CD14-positive monocyte (primary cell): Measurements from ENCODE around the gene MIEF1. TPM values are rescaled to one million over a fixed set of nuclear protein-coding genes. Genes with fewer than 3 reads are reported as not detected.
"Not testable (repeated sequence)": the region's sequence is repeated elsewhere in the genome, so short reads cannot be mapped to it uniquely, and the experiment has no call there.

ENCODE experiments used
- DNase-seq, 3 donors: peaks; one replicate each; pipeline ENCODE4 v3.0.0-alpha.2; 2011 to 2022
- H2AFZ ChIP-seq: 2 replicates; pipeline ENCODE4 v1.6.0; 2012; ENCODE audit warnings: mild to moderate bottlenecking, low read depth, low read length, inconsistent platforms; ENCODE audit not compliant: insufficient read depth, poor library complexity, severe bottlenecking
- H3K27ac ChIP-seq, 2 donors: 1 replicate in 1 of 2; 2 replicates in 1 of 2; pipeline ENCODE4 v1.5.1; 2012 to 2013; ENCODE audit warnings: low read length in 2 of 2, control low read depth in 1 of 2, inconsistent platforms in 1 of 2, low read depth in 1 of 2, mild to moderate bottlenecking in 1 of 2
- H3K27me3 ChIP-seq, 2 donors: one replicate each; pipeline versions ENCODE4 v1.6.0 to v1.6.1; 2011 to 2013; ENCODE audit warnings: low read length in 2 of 2; ENCODE audit not compliant: control insufficient read depth in 2 of 2, insufficient read depth in 2 of 2
- H3K36me3 ChIP-seq, 2 donors: replicated peaks in 1 of 2; 1 replicate in 1 of 2; 2 replicates in 1 of 2; pipeline versions ENCODE4 v1.5.1 to v1.6.1; 2012 to 2013; ENCODE audit warnings: low read length in 2 of 2, control low read depth in 1 of 2, inconsistent platforms in 1 of 2, mild to moderate bottlenecking in 1 of 2; ENCODE audit not compliant: insufficient read depth in 2 of 2, control insufficient read depth in 1 of 2
- H3K4me1 ChIP-seq, 2 donors: 1 replicate in 1 of 2; 2 replicates in 1 of 2; pipeline versions ENCODE4 v1.5.1 to v1.6.1; 2012 to 2013; ENCODE audit warnings: low read length in 2 of 2, control low read depth in 1 of 2, inconsistent platforms in 1 of 2, mild to moderate bottlenecking in 1 of 2, moderate library complexity in 1 of 2; ENCODE audit not compliant: insufficient read depth in 2 of 2, control insufficient read depth in 1 of 2
- H3K4me2 ChIP-seq: replicated peaks from 2 replicates; pipeline ENCODE3; 2012; ENCODE audit warnings: low read length, moderate library complexity, mild to moderate bottlenecking; ENCODE audit not compliant: poor library complexity, severe bottlenecking; ENCODE audit errors: extremely low read depth
- H3K4me3 ChIP-seq, 3 experiments: fragments of 200-600 bp in 1 of 3; sonication (generic) in 1 of 3; replicated peaks in 1 of 3; 1 replicate in 2 of 3; 2 replicates in 1 of 3; pipeline ENCODE4 v1.5.1; 2011 to 2013; ENCODE audit warnings: low read length in 3 of 3, mild to moderate bottlenecking in 3 of 3, control low read depth in 2 of 3, low read depth in 2 of 3, inconsistent platforms in 1 of 3, moderate library complexity in 1 of 3
- H3K79me2 ChIP-seq: 2 replicates; pipeline ENCODE4 v1.6.0; 2012; ENCODE audit warnings: mild to moderate bottlenecking, control low read depth, inconsistent platforms, low read length, moderate library complexity; ENCODE audit not compliant: insufficient read depth
- H3K9ac ChIP-seq: 2 replicates; pipeline ENCODE4 v1.6.0; 2017; ENCODE audit warnings: low read length, mild to moderate bottlenecking; ENCODE audit not compliant: insufficient read depth, poor library complexity, severe bottlenecking
- H3K9me3 ChIP-seq, 2 donors: replicated peaks in 1 of 2; 1 replicate in 1 of 2; 2 replicates in 1 of 2; pipeline versions ENCODE4 v1.5.1 to v1.6.1; 2012 to 2013; ENCODE audit warnings: low read length in 2 of 2, control low read depth in 1 of 2; ENCODE audit not compliant: control insufficient read depth in 1 of 2, insufficient read depth in 1 of 2
- H4K20me1 ChIP-seq: 2 replicates; pipeline ENCODE4 v1.6.0; 2012; ENCODE audit warnings: mild to moderate bottlenecking, low read length, control low read depth, moderate library complexity; ENCODE audit not compliant: insufficient read depth
- H3K27ac Mint-ChIP-seq, 7 donors: one replicate each; pipeline ENCODE4 v1.8.0; 2020; ENCODE audit warnings: mild to moderate bottlenecking in 7 of 7, mixed read lengths in 7 of 7, moderate library complexity in 6 of 7, inconsistent platforms in 2 of 7
- H3K27me3 Mint-ChIP-seq, 3 donors: one replicate each; pipeline ENCODE4 v1.8.0; 2021 to 2022; ENCODE audit warnings: low read depth in 3 of 3, mild to moderate bottlenecking in 3 of 3, mixed read lengths in 3 of 3, moderate library complexity in 3 of 3, inconsistent platforms in 1 of 3
- H3K36me3 Mint-ChIP-seq, 2 donors: one replicate each; pipeline ENCODE4 v1.8.0; 2020; ENCODE audit warnings: mixed read lengths in 2 of 2, inconsistent platforms in 1 of 2, mild to moderate bottlenecking in 1 of 2
- H3K4me1 Mint-ChIP-seq: one replicate; pipeline ENCODE4 v1.8.0; 2020; ENCODE audit warnings: mild to moderate bottlenecking, mixed read lengths
- H3K4me3 Mint-ChIP-seq, 2 donors: one replicate each; pipeline ENCODE4 v1.8.0; 2020; ENCODE audit warnings: mild to moderate bottlenecking in 2 of 2, mixed read lengths in 2 of 2, moderate library complexity in 1 of 2
- H3K9me3 Mint-ChIP-seq, 7 donors: one replicate each; pipeline ENCODE4 v1.8.0; 2020 to 2022; ENCODE audit warnings: mixed read lengths in 7 of 7, mild to moderate bottlenecking in 6 of 7, moderate library complexity in 6 of 7, inconsistent platforms in 2 of 7
- WGBS: methylation state at CpG from one replicate; pipeline ENCODE4 v1.1.5; 2013; ENCODE audit warnings: missing lambda C conversion rate; ENCODE audit not compliant: insufficient coverage; 5-methylcytosine and 5-hydroxymethylcytosine counted together
- intact Hi-C, 2 donors: fragments of 100-400 bp; cut with micrococcal nuclease; formaldehyde crosslinking; loops; one replicate each; pipeline versions ENCODE4 v1.15.0 to v1.15.1; 2023
- polyA plus RNA-seq, 3 donors: library from polyadenylated mRNA; depleted of rRNA in 1 of 3; unstranded in 2 of 3; stranded (reverse) in 1 of 3; fragments of 300-500 nt in 2 of 3; fragments of >200 nt in 1 of 3; fragmentation: Illumina TruSeq in 2 of 3; gene quantifications; 1 replicate in 2 of 3; 2 replicates in 1 of 3; pipeline ENCODE4 v1.2.3, GENCODE V29; 2012 to 2021
- TF ChIP-seq, protein P1 (sequence below): fragments of 200-600 bp; IDR thresholded peaks from one replicate; pipeline ENCODE4 v1.8.0; 2022; ENCODE audit warnings: antibody characterized with exemption, mild to moderate bottlenecking

Gene MIEF1
- polyA plus RNA-seq, 3 donors = 9.4 to 14.0 (median 13.3) TPM

DNA sequence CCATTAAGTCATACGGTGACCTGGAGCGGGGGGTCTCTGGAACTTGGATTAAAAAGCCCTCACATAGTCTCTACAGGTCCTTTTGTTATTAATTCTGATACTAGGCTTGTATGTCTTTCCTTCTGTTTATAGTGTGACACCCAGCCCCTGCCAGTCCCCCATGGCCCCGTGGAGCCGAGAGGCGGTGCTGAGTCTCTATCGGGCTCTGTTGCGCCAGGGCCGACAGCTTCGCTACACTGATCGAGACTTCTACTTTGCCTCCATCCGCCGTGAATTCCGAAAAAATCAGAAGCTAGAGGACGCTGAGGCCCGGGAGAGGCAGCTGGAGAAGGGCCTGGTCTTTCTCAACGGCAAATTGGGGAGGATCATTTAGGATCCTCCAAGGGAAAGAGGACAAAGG is 2.0 kb downstream of the MIEF1 start:
- 93% methylated on average over 13 of the region's 16 CpGs for WGBS
- no peak overlapping the region for H3K27ac ChIP-seq
- H4K20me1 ChIP-seq = peaks cover 43% of the 10 kb centered on the region
- intact Hi-C loops = no loop called here
- no peak overlapping the region for H3K4me3 ChIP-seq
- TF ChIP-seq, protein P1, sequence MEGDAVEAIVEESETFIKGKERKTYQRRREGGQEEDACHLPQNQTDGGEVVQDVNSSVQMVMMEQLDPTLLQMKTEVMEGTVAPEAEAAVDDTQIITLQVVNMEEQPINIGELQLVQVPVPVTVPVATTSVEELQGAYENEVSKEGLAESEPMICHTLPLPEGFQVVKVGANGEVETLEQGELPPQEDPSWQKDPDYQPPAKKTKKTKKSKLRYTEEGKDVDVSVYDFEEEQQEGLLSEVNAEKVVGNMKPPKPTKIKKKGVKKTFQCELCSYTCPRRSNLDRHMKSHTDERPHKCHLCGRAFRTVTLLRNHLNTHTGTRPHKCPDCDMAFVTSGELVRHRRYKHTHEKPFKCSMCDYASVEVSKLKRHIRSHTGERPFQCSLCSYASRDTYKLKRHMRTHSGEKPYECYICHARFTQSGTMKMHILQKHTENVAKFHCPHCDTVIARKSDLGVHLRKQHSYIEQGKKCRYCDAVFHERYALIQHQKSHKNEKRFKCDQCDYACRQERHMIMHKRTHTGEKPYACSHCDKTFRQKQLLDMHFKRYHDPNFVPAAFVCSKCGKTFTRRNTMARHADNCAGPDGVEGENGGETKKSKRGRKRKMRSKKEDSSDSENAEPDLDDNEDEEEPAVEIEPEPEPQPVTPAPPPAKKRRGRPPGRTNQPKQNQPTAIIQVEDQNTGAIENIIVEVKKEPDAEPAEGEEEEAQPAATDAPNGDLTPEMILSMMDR = no peak
- DNase-seq = no peak
- Mint-ChIP-seq H3K9me3 (no peaks in the 10 kb centered on the region), H3K4me1 (peaks cover 29% of the 10 kb centered on the region), H3K4me3 (no peak overlapping the region), H3K27ac (peak overlapping the region in 4 of 7 donors; percentile 55 to 91 (median 76)), H3K36me3 (peaks cover 42 to 53% of the 10 kb centered on the region in 2 donors), H3K27me3 (peaks cover 0 to 4% (median 0%) of the 10 kb centered on the region in 3 donors)
- H3K79me2 ChIP-seq = peaks cover 65% of the 10 kb centered on the region
- no peaks in the 10 kb centered on the region for H3K9me3 ChIP-seq
- no peak overlapping the region for H2AFZ ChIP-seq
- no peak overlapping the region for H3K9ac ChIP-seq
- H3K4me1 ChIP-seq = peaks cover 15 to 24% of the 10 kb centered on the region in 2 donors
- H3K27me3 ChIP-seq = no peaks in the 10 kb centered on the region
- H3K4me2 ChIP-seq = no peak overlapping the region
- peaks cover 43 to 55% of the 10 kb centered on the region in 2 donors for H3K36me3 ChIP-seq

DNA sequence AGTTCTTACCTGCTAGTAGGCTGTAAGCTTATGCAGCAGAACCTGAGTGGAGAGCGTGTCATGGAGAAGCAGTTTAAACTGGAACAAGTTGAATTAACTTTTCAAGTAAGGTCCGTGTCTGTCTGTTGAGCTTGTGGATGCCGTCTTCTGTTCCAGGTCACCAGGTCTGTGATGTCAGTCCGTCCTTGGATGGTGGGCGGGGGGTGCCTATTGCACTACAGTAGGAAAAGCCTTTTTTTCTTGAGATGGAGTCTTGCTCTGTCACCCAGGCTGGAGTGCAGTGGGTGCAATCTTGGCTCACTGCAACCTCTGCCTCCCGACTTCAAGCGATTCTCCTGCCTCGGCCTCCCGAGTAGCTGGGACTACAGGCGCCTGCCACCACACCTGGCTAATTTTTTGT is 4.9 kb downstream of the MIEF1 start:
- H3K9me3 ChIP-seq, intact Hi-C loops, H2AFZ ChIP-seq, H3K9ac ChIP-seq, H3K27ac ChIP-seq, H3K4me3 Mint-ChIP-seq, DNase-seq, H3K27me3 ChIP-seq, H3K4me3 ChIP-seq, H3K27me3 Mint-ChIP-seq, H3K9me3 Mint-ChIP-seq, H3K4me2 ChIP-seq: not testable (repeated sequence)
- peaks cover 11 to 17% of the 10 kb centered on the region in 2 donors for H3K4me1 ChIP-seq
- Mint-ChIP-seq H3K4me1 (peaks cover 24% of the 10 kb centered on the region), H3K27ac (peak overlapping the region in 1 of 7 donors; percentile 42), H3K36me3 (peaks cover 68 to 80% of the 10 kb centered on the region in 2 donors)
- peaks cover 69 to 85% of the 10 kb centered on the region in 2 donors for H3K36me3 ChIP-seq
- H4K20me1 ChIP-seq = peaks cover 64% of the 10 kb centered on the region
- over 99% methylated on average over 8 of the region's 10 CpGs for WGBS
- peaks cover 89% of the 10 kb centered on the region for H3K79me2 ChIP-seq
